K562 (cell line): ENCODE results near the gene OTULIN. TPM values are rescaled to one million over a fixed set of nuclear protein-coding genes. Genes with fewer than 3 reads are reported as not detected.

Experiments
- ATAC-seq: fragments of 200-7000 bp; cut with Tn5 transposase; 3 replicates; pipeline ENCODE4 v1.9.1; 2020; ENCODE audit warnings: moderate library complexity
- BruUV-seq: library from RNA; stranded (reverse); fragments of 400-500 nt; replicated peaks from 2 replicates; lab custom pipeline; 2021; lab: Mats Ljungman, UMichigan
- CTCF ChIA-PET: fragments of 300-600 bp; formaldehyde crosslinking; extraction: SDS; loops from one replicate; lab custom pipeline; 2021; ENCODE audit warnings: low intra/inter-chr PET ratio; lab: Yijun Ruan, JAX
- POLR2A ChIA-PET: fragments of 300-600, 350-650 bp; sonication (Branson Sonifier 250); formaldehyde crosslinking; extraction: SDS; loops from one replicate; lab custom pipeline; 2021; ENCODE audit warnings: antibody characterized with exemption, inconsistent platforms; lab: Yijun Ruan, JAX
- DNase-seq, 4 experiments: peaks; one replicate each; pipeline versions ENCODE4 v3.0.0 to v3.0.0-alpha.2; 2011 to 2018; ENCODE audit warnings: low spot score in 3 of 4, mixed read lengths in 3 of 4; ENCODE audit errors: extremely low read depth in 1 of 4
- FAIRE-seq: peaks from 2 replicates; lab custom pipeline; 2011; peaks lifted over from hg19 to GRCh38; lab: Jason Lieb, UNC
- H2AFZ ChIP-seq: 2 replicates; pipeline ENCODE4 v1.6.0; 2011; ENCODE audit warnings: low read depth, low read length, control low read depth, inconsistent platforms
- H3K27ac ChIP-seq: fragments of 200-600 bp; 3 replicates; pipeline ENCODE4 v1.8.0; 2011; ENCODE audit warnings: low read depth, mild to moderate bottlenecking, control low read depth, inconsistent platforms, low read length, moderate library complexity, mixed read lengths; ENCODE audit errors: extremely low read depth
- H3K27me3 ChIP-seq, 2 experiments: fragments of 300-600 bp in 1 of 2; 2 replicates in 1 of 2; 3 replicates in 1 of 2; pipeline versions ENCODE4 v1.6.0 to v1.8.0; 2011; ENCODE audit warnings: inconsistent platforms in 2 of 2, low read length in 2 of 2, mild to moderate bottlenecking in 1 of 2, mixed read lengths in 1 of 2, moderate library complexity in 1 of 2; ENCODE audit not compliant: control insufficient read depth in 2 of 2, insufficient read depth in 2 of 2
- H3K36me3 ChIP-seq: fragments of 300-600 bp; 3 replicates; pipeline ENCODE4 v1.8.0; 2011; ENCODE audit warnings: mild to moderate bottlenecking, low read length, inconsistent platforms; ENCODE audit not compliant: control insufficient read depth, insufficient read depth
- H3K4me1 ChIP-seq, 2 experiments: fragments of 200-600 bp in 1 of 2; replicated peaks in 1 of 2; 2 replicates in 1 of 2; 3 replicates in 1 of 2; pipeline versions ENCODE4 v1.5.1 to v1.8.0; 2011; ENCODE audit warnings: inconsistent platforms in 2 of 2, low read length in 2 of 2, mild to moderate bottlenecking in 1 of 2, mixed read lengths in 1 of 2, moderate library complexity in 1 of 2; ENCODE audit not compliant: control insufficient read depth in 2 of 2, insufficient read depth in 2 of 2
- H3K4me2 ChIP-seq: 2 replicates; pipeline ENCODE4 v1.6.1; 2011; ENCODE audit warnings: low read length, control low read depth, inconsistent platforms, mixed read lengths; ENCODE audit not compliant: insufficient read depth
- H3K4me3 ChIP-seq: fragments of 200-600 bp; sonication (generic), shearing (Covaris generic); 2 replicates; pipeline ENCODE4 v1.5.1; 2016; ENCODE audit warnings: control low read depth, inconsistent platforms
- H3K79me2 ChIP-seq: fragments of 200-600 bp; 3 replicates; pipeline ENCODE4 v1.8.0; 2011; ENCODE audit warnings: low read length, inconsistent platforms; ENCODE audit not compliant: control insufficient read depth, insufficient read depth
- H3K9ac ChIP-seq, 2 experiments: 2 replicates each; pipeline versions ENCODE4 v1.6.0 to v1.6.1; 2011; ENCODE audit warnings: low read depth in 2 of 2, low read length in 2 of 2, control low read depth in 1 of 2, inconsistent platforms in 1 of 2, mild to moderate bottlenecking in 1 of 2, mixed read lengths in 1 of 2; ENCODE audit not compliant: insufficient read depth in 1 of 2
- H3K9me1 ChIP-seq: one replicate; pipeline ENCODE4 v1.6.0; 2011; ENCODE audit warnings: inconsistent platforms, mild to moderate bottlenecking, low read length, moderate library complexity; ENCODE audit not compliant: control insufficient read depth, insufficient read depth
- H3K9me3 ChIP-seq: replicated peaks from 2 replicates; pipeline ENCODE4 v1.5.1; 2011; ENCODE audit warnings: low read depth, low read length, inconsistent platforms; ENCODE audit not compliant: control insufficient read depth, insufficient read depth
- H4K20me1 ChIP-seq: replicated peaks from 2 replicates; pipeline ENCODE4 v1.6.1; 2011; ENCODE audit warnings: low read length, inconsistent platforms, mixed read lengths; ENCODE audit not compliant: control insufficient read depth, insufficient read depth
- CBFA2T2 ChIP-seq: fragments of 450-650 bp; conservative IDR thresholded peaks from 2 replicates; pipeline ENCODE4 v1.6.1; 2017; ENCODE audit warnings: mild to moderate bottlenecking
- ERF ChIP-seq: fragments of 450-650 bp; formaldehyde crosslinking; IDR thresholded peaks from 2 replicates; pipeline ENCODE4 v1.4.0; 2020; ENCODE audit warnings: mild to moderate bottlenecking, mixed read lengths
- HOXB6 ChIP-seq: fragments of 250-450 bp; sonication (Bioruptor Pico); IDR thresholded peaks from 2 replicates; pipeline ENCODE4 v1.5.1; 2022; ENCODE audit warnings: mild to moderate bottlenecking, borderline replicate concordance
- JUND ChIP-seq, 2 experiments: IDR thresholded peaks; 2 replicates in 1 of 2; 3 replicates in 1 of 2; pipeline ENCODE4 v1.6.1; 2011; ENCODE audit warnings: borderline replicate concordance in 2 of 2, low read depth in 2 of 2, low read length in 2 of 2, improper control_type of control experiment in 1 of 2, missing biosample characterization in 1 of 2, missing genetic modification characterization in 1 of 2, missing genetic modification reagents in 1 of 2
- MLLT1 ChIP-seq, 2 experiments: fragments of 450-650 bp; IDR thresholded peaks; 2 replicates each; pipeline ENCODE4 v1.6.1; 2016
- PTRF ChIP-seq: fragments of 450-650 bp; IDR thresholded peaks from 2 replicates; pipeline ENCODE4 v1.6.1; 2016; ENCODE audit warnings: mild to moderate bottlenecking, missing genetic modification characterization, missing compliant biosample characterization
- SRSF9 ChIP-seq: fragments of 200-400 bp; formaldehyde crosslinking; IDR thresholded peaks from 2 replicates; pipeline ENCODE4 v1.6.1; 2017; ENCODE audit warnings: low read depth, low read length, borderline replicate concordance
- SUPT5H ChIP-seq: fragments of 450-650 bp; IDR thresholded peaks from 2 replicates; pipeline ENCODE4 v1.6.1; 2016
- TOE1 ChIP-seq, 2 experiments: fragments of 450-650 bp in 1 of 2; sonication (generic) in 1 of 2; formaldehyde crosslinking in 1 of 2; IDR thresholded peaks; 2 replicates each; pipeline versions ENCODE4 v1.7.1 to v1.8.0; 2016 to 2022; ENCODE audit warnings: borderline replicate concordance in 2 of 2, mild to moderate bottlenecking in 2 of 2, antibody characterized with exemption in 1 of 2, inconsistent platforms in 1 of 2, low read depth in 1 of 2, missing genetic modification reagents in 1 of 2, moderate library complexity in 1 of 2
- WGBS: fragments of 100-300 bp; shearing (Covaris generic); methylation state at CpG from one replicate; pipeline ENCODE4 v1.1.6; 2016; ENCODE audit warnings: low coverage, mixed read lengths; ENCODE audit not compliant: insufficient coverage; ENCODE audit errors: missing lambda C conversion rate; 5-methylcytosine and 5-hydroxymethylcytosine counted together
- in situ Hi-C: fragments of 300-500 bp; cut with MboI; formaldehyde crosslinking; loops from 4 replicates; pipeline ENCODE4 v1.15.0; 2018; ENCODE audit warnings: inconsistent platforms, mixed read lengths
- intact Hi-C: fragments of 100-400 bp; cut with micrococcal nuclease; formaldehyde crosslinking; loops from 2 replicates; pipeline ENCODE4 v1.14.2; 2022
- polyA plus RNA-seq, 8 experiments: library from polyadenylated mRNA; depleted of rRNA in 4 of 8; stranded (reverse) in 5 of 8; unstranded in 3 of 8; fragments of >200 nt; fragmentation: Nextera tagmentation in 2 of 8; fragmentation: Illumina TruSeq in 1 of 8; extraction: Ambion mirVana in 2 of 8; extraction: Trizol in 1 of 8; gene quantifications; 2 replicates each; pipeline versions ENCODE4 v1.2.1 to v1.2.3, GENCODE V29; 2011 to 2014; ENCODE audit warnings: inconsistent platforms in 1 of 8, missing spikeins in 1 of 8
- total RNA-seq, 7 experiments: library from RNA; depleted of rRNA in 6 of 7; stranded (reverse); fragments of >200 nt in 6 of 7; fragmentation: Illumina TruSeq in 2 of 7; extraction: Trizol in 2 of 7; gene quantifications; 2 replicates each; pipeline versions ENCODE4 v1.2.1 to v1.2.3, GENCODE V29; 2011 to 2021; ENCODE audit warnings: low replicate concordance in 1 of 7

Gene OTULIN
- total and polyA plus RNA-seq, 9 of the 15 experiments (the other 6 are each of a cell fraction or from before 2014, with no cell fraction given), result 3.3 to 33.6 (median 20.1) TPM

- in situ Hi-C loops, result loop anchor here (10.0 kb wide), 1 partner anchor 656 kb away; no protein-coding TSS in a partner anchor
- 50% methylated on average over 2 of the region's 2 CpGs for WGBS
- H3K9ac ChIP-seq, result no peak overlapping the region
- no TSS peak for BruUV-seq
- no peaks in the 10 kb centered on the region for H3K9me3 ChIP-seq
- TF ChIP-seq JUND (IDR thresholded peaks at IDR 0.05; ENCODE audit: borderline replicate concordance, low read depth, low read length) (no peak), JUND (tag; IDR thresholded peaks at IDR 0.05; ENCODE audit: borderline replicate concordance, low read depth, low read length) (no peak), CBFA2T2 (no peak), SRSF9 (no peak), TOE1 (IDR thresholded peaks at IDR 0.05; ENCODE audit: borderline replicate concordance) (no peak), TOE1 (CRISPR knock-in tag; IDR thresholded peaks at IDR 0.05; ENCODE audit: borderline replicate concordance, low read depth) (no peak), ERF (no peak), MLLT1 (IDR thresholded peaks at IDR 0.05) (no peak), PTRF (tag) (no peak), SUPT5H (no peak), HOXB6 (CRISPR knock-in tag) (no peak)
- no peak for DNase-seq
- peaks cover 24% of the 10 kb centered on the region for H3K79me2 ChIP-seq
- H3K4me3 ChIP-seq, result no peak overlapping the region
- H3K27ac ChIP-seq, result no peak overlapping the region
- H3K36me3 ChIP-seq, result no peaks in the 10 kb centered on the region
- H3K27me3 ChIP-seq, result no peaks in the 10 kb centered on the region; a peak in 1 of 5 replicates
- H3K9me1 ChIP-seq, result no peaks in the 10 kb centered on the region
- ChIA-PET CTCF (no interaction called here), POLR2A (interaction anchor here (0.6 kb wide), 1 partner anchor 154 kb away, joined by 3 read pairs; no protein-coding TSS in a partner anchor)
- H4K20me1 ChIP-seq, result no peaks in the 10 kb centered on the region
- intact Hi-C loops, result no loop called here
- no peak overlapping the region for H3K4me2 ChIP-seq
- no peak for ATAC-seq
- FAIRE-seq, result no peak
- H2AFZ ChIP-seq, result no peak overlapping the region
- H3K4me1 ChIP-seq, result peaks cover 5 to 19% of the 10 kb centered on the region in 2 experiments; a peak in 4 of 5 replicates
Measured at GRCh38 chr5:14660833-14661232, 3.7 kb upstream of the OTULIN start.
